Retinal pigment epithelial cell (primary cell): Measurements from ENCODE around the gene C16orf96.

Experiments
- DNase-seq: peaks from one replicate; pipeline ENCODE4 v3.0.0-alpha.2; 2010; ENCODE audit warnings: low read depth
- H3K4me3 ChIP-seq: 2 replicates; pipeline ENCODE4 v1.5.1; 2011; ENCODE audit warnings: mild to moderate bottlenecking, low read length, control low read depth, moderate library complexity
- TF ChIP-seq, protein P1 (sequence below): conservative IDR thresholded peaks from 2 replicates; pipeline ENCODE4 v1.5.1; 2011; ENCODE audit warnings: low read depth, low read length, control low read depth, inconsistent platforms

C16orf96 gene

GRCh38 chr16:4534151-4534790 lies 21.9 kb upstream of the C16orf96 start:
- H3K4me3 ChIP-seq = no peak overlapping the region
- TF ChIP-seq, protein P1, sequence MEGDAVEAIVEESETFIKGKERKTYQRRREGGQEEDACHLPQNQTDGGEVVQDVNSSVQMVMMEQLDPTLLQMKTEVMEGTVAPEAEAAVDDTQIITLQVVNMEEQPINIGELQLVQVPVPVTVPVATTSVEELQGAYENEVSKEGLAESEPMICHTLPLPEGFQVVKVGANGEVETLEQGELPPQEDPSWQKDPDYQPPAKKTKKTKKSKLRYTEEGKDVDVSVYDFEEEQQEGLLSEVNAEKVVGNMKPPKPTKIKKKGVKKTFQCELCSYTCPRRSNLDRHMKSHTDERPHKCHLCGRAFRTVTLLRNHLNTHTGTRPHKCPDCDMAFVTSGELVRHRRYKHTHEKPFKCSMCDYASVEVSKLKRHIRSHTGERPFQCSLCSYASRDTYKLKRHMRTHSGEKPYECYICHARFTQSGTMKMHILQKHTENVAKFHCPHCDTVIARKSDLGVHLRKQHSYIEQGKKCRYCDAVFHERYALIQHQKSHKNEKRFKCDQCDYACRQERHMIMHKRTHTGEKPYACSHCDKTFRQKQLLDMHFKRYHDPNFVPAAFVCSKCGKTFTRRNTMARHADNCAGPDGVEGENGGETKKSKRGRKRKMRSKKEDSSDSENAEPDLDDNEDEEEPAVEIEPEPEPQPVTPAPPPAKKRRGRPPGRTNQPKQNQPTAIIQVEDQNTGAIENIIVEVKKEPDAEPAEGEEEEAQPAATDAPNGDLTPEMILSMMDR = no peak
- no peak for DNase-seq

- no peak for DNase-seq
- H3K4me3 ChIP-seq = no peak overlapping the region
- TF ChIP-seq, protein P1 = no peak
These were observed 20.5 kb upstream of the C16orf96 start for GRCh38 chr16:4535627-4536108.

DNA sequence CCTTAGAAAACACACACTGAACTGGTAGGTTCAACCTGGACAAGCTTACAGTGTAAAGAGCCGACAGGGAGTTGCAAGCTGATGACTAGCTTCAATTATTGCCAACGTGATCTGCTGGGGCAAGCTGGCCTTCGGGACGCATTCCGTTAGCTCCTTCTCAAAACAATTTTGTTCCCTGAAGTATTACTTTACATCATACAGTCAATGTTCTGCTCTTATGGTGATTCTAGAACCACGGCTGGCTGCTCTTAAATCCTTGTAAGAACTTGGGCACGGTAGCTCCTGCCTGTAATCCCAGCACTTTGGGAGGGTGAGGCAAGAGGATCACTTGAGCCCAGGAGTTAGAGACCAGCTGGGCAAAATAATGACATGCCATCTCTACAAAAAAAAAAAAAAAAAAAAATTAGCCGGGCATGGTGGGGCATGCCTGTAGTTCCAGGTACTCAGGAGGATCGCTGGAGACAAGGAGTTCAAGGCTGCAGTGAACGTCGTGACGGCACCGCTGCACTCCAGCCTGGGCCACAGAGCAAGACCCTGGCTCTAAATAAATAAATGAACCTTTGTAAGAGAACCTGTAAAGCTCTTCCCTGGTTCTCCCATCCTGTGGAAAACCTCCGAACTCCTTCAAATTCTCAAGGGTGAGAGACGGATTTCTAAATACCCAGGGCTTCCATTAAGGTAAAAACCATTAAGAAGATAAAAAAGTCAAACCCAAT lies 19.6 kb upstream of the C16orf96 start:
- TF ChIP-seq, protein P1 = no peak
- DNase-seq = no peak
- no peak overlapping the region for H3K4me3 ChIP-seq

DNA sequence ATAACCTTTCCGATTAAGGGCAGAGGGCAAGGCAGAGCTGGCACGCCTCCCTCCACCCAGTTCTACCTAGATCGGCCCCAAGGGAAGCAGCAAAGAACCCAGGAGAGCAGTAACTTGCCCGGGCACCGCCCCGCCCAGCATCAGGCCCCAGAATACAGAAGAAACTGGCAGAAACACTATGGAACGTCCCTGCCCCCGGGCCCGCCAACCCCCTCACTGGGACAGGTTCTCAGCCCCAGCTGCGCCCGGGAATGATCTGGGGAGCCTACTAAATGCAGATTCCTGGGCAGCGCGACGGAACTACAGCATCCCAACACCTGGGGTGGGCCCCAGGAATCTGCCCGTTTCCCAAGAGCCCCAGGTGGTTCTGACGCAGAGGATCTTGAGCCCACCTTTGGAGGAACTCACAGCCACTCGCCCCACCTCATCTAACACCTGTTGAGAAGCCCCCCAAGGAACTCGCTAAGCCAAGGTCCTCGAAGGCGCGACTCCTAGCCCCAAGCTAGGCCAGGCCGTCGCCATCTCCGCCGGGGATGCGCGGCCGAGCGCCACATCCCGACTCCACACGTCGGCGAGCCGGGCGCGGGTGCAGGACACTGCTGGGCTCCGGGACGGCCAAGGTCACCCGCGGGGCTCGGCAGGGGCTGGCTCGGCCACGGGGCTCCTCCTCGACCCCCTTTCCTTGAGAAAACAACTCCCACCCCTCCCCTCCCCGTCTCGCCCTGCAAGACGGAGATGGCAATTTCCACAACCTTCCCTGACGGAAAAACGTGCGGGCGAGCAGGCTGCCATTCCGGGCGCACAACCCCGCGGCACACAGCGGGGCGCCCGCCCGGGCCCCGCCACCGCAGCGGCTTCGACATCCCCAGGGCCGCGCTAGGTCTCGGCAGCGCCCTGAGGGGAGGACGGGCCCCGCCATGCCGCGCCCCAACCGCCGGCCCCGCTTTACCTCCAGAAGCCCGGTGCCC lies 18.5 kb upstream of the C16orf96 start:
- H3K4me3 ChIP-seq = peak overlapping the region; percentile 53
- DNase-seq = no peak
- TF ChIP-seq, protein P1 = no peak

GRCh38 chr16:4538350-4539235 lies 17.5 kb upstream of the C16orf96 start, which contains the start of gene CDIP1:
TSS of gene CDIP1 (minus strand) at chr16:4538773. CDS start at chr16:4514130, 24,643 bp downstream.
- peak; percentile 76 for DNase-seq
- peak within 1 kb of the TSS; percentile 53 for H3K4me3 ChIP-seq
- TF ChIP-seq, protein P1 = no peak

- no peak overlapping the region for H3K4me3 ChIP-seq
- DNase-seq = no peak
- TF ChIP-seq, protein P1 = no peak
These were observed 16.3 kb upstream of the C16orf96 start for GRCh38 chr16:4539716-4540284.
